Testis (tissue), 2 donors: ENCODE results near the gene MADCAM1.

Experiments
- CTCF ChIP-seq, 3 experiments: fragments of 450-650 bp in 2 of 3; fragments of 200-600 bp in 1 of 3; sonication (generic) in 1 of 3; IDR thresholded peaks; one replicate each; pipeline ENCODE4 v1.5.1; 2016 to 2019; ENCODE audit warnings: antibody characterized with exemption in 3 of 3, mild to moderate bottlenecking in 2 of 3, moderate library complexity in 1 of 3
- POLR2A ChIP-seq: fragments of 450-650 bp; IDR thresholded peaks from one replicate; pipeline ENCODE4 v1.6.1; 2017; ENCODE audit warnings: antibody characterized with exemption, mild to moderate bottlenecking, moderate library complexity

GRCh38 chr19:539429-540030, 43.2 kb downstream of the MADCAM1 start:
- TF ChIP-seq CTCF (IDR thresholded peaks at IDR 0.05) (no peak), POLR2A (no peak)
